Naive B cell (primary cell): Measurements from ENCODE around the gene HSPA1B. TPM values are rescaled to one million over a fixed set of nuclear protein-coding genes. Genes with fewer than 3 reads are reported as not detected.
A peak's percentile ranks its signal among the peaks of the same experiment; 100 is the strongest.

Experiments used
- ATAC-seq, 2 donors: fragments of 150-1000 bp; cut with Tn5 transposase; 2 replicates each; pipeline ENCODE4 v1.10.0; 2021; ENCODE audit warnings: low read depth in 2 of 2, mild to moderate bottlenecking in 2 of 2, moderate library complexity in 2 of 2
- DNase-seq: peaks from one replicate; pipeline ENCODE4 v3.0.0; 2022
- H3K27ac Mint-ChIP-seq, 6 donors: one replicate each; pipeline ENCODE4 v1.8.0; 2020 to 2022; ENCODE audit warnings: mild to moderate bottlenecking in 6 of 6, mixed read lengths in 6 of 6, moderate library complexity in 5 of 6, inconsistent platforms in 2 of 6
- H3K27me3 Mint-ChIP-seq, 3 donors: one replicate each; pipeline ENCODE4 v1.8.0; 2021 to 2022; ENCODE audit warnings: mixed read lengths in 3 of 3, mild to moderate bottlenecking in 1 of 3
- H3K36me3 Mint-ChIP-seq, 2 donors: one replicate each; pipeline ENCODE4 v1.8.0; 2020 to 2022; ENCODE audit warnings: mixed read lengths in 2 of 2, inconsistent platforms in 1 of 2, mild to moderate bottlenecking in 1 of 2
- H3K4me1 Mint-ChIP-seq, 3 donors: one replicate each; pipeline ENCODE4 v1.8.0; 2020 to 2022; ENCODE audit warnings: mixed read lengths in 3 of 3, inconsistent platforms in 1 of 3, mild to moderate bottlenecking in 1 of 3, moderate library complexity in 1 of 3
- H3K4me3 Mint-ChIP-seq, 8 donors: one replicate each; pipeline ENCODE4 v1.8.0; 2020 to 2022; ENCODE audit warnings: mild to moderate bottlenecking in 8 of 8, mixed read lengths in 8 of 8, moderate library complexity in 8 of 8, inconsistent platforms in 2 of 8
- H3K9me3 Mint-ChIP-seq, 7 donors: one replicate each; pipeline ENCODE4 v1.8.0; 2020 to 2022; ENCODE audit warnings: mixed read lengths in 7 of 7, mild to moderate bottlenecking in 5 of 7, inconsistent platforms in 2 of 7, moderate library complexity in 1 of 7
- polyA plus RNA-seq, 6 donors: library from polyadenylated mRNA; unstranded; fragments of 300-500 nt; fragmentation: Illumina TruSeq; gene quantifications; one replicate each; pipeline ENCODE4 v1.2.3, GENCODE V29; 2021; ENCODE audit warnings: low read depth in 6 of 6

The HSPA1B gene
- polyA plus RNA-seq, 6 donors from 2014 or later, result 1.1 to 2.8 (median 1.8) TPM

- H3K36me3 Mint-ChIP-seq, result peaks cover 11 to 18% of the 10 kb centered on the region in 2 donors
- H3K4me3 Mint-ChIP-seq, result no peak overlapping the region
- H3K27me3 Mint-ChIP-seq, result peaks cover 0 to 7% (median 0%) of the 10 kb centered on the region in 3 donors
- no peak overlapping the region for H3K27ac Mint-ChIP-seq
- ATAC-seq (no peak), DNase-seq (no peak)
- H3K9me3 Mint-ChIP-seq, result no peaks in the 10 kb centered on the region
- H3K4me1 Mint-ChIP-seq, result peaks cover 0 to 3% (median 2%) of the 10 kb centered on the region in 3 donors
Observed at GRCh38 chr6:31876357-31876756, 48.8 kb downstream of the HSPA1B start.

- peaks cover 0 to 5% (median 4%) of the 10 kb centered on the region in 3 donors for H3K4me1 Mint-ChIP-seq
- no peak for DNase-seq
- no peaks in the 10 kb centered on the region for H3K9me3 Mint-ChIP-seq
- H3K27ac Mint-ChIP-seq, result no peak overlapping the region
- ATAC-seq, result no peak
- peaks cover 0 to under 1% (median 0%) of the 10 kb centered on the region in 3 donors for H3K27me3 Mint-ChIP-seq
- no peak overlapping the region for H3K4me3 Mint-ChIP-seq
- peaks cover 13 to 26% of the 10 kb centered on the region in 2 donors for H3K36me3 Mint-ChIP-seq
Observed at GRCh38 chr6:31877125-31877650, 49.6 kb downstream of the HSPA1B start.

- H3K4me1 Mint-ChIP-seq, result peaks cover 0 to 5% (median 4%) of the 10 kb centered on the region in 3 donors
- no peaks in the 10 kb centered on the region for H3K27me3 Mint-ChIP-seq
- DNase-seq, result no peak
- no peaks in the 10 kb centered on the region for H3K9me3 Mint-ChIP-seq
- ATAC-seq, result no peak
- peak overlapping the region in 1 of 6 donors; percentile 25 for H3K27ac Mint-ChIP-seq
- no peak overlapping the region for H3K4me3 Mint-ChIP-seq
- peaks cover 13 to 31% of the 10 kb centered on the region in 2 donors for H3K36me3 Mint-ChIP-seq
Observed at GRCh38 chr6:31877651-31878161, 50.2 kb downstream of the HSPA1B start.

- Mint-ChIP-seq H3K27ac (peak overlapping the region in 2 of 6 donors; percentile 28 to 57), H3K27me3 (no peaks in the 10 kb centered on the region), H3K4me1 (peaks cover 0 to 5% (median 4%) of the 10 kb centered on the region in 3 donors), H3K9me3 (no peaks in the 10 kb centered on the region), H3K36me3 (peaks cover 13 to 34% of the 10 kb centered on the region in 2 donors), H3K4me3 (no peak overlapping the region)
- DNase-seq (no peak), ATAC-seq (no peak)
Observed at GRCh38 chr6:31878222-31878621, 50.7 kb downstream of the HSPA1B start.

GRCh38 chr6:31878726-31879125, 51.2 kb downstream of the HSPA1B start, which contains the start of gene SLC44A4:
Gene SLC44A4 (minus strand): TSS chr6:31878997. CDS start chr6:31878980, 17 bp downstream.
- DNase-seq, result no peak
- Mint-ChIP-seq H3K4me3 (no peak within 1 kb of the TSS), H3K27me3 (no peaks in the 10 kb centered on the region), H3K9me3 (no peaks in the 10 kb centered on the region), H3K27ac (peak within 1 kb of the TSS in 3 of 6 donors; percentile 28 to 63 (median 33)), H3K4me1 (peaks cover 0 to 5% (median 4%) of the 10 kb centered on the region in 3 donors), H3K36me3 (peaks cover 13 to 34% of the 10 kb centered on the region in 2 donors)
- ATAC-seq, result no peak

- Mint-ChIP-seq H3K27me3 (no peaks in the 10 kb centered on the region), H3K36me3 (peaks cover 13 to 34% of the 10 kb centered on the region in 2 donors), H3K27ac (peak overlapping the region in 2 of 6 donors; percentile 33 to 63), H3K9me3 (no peaks in the 10 kb centered on the region), H3K4me1 (peaks cover 0 to 5% (median 4%) of the 10 kb centered on the region in 3 donors), H3K4me3 (no peak overlapping the region)
- DNase-seq, result no peak
- ATAC-seq, result no peak
Observed at GRCh38 chr6:31879143-31879542, 51.6 kb downstream of the HSPA1B start.

Other genes starting within 250 kb of the HSPA1B start
- 1,000 to 10,000 TPM; 1,940 to 3,141 (median 2,206) TPM for gene LTB, start 245.3 kb upstream of the HSPA1B start, polyA plus RNA-seq
- gene LST1, start 241.5 kb upstream of the HSPA1B start, polyA plus RNA-seq, result 10 to 100 TPM; 28.2 to 78.2 (median 35.2) TPM
- gene NCR3, start 234.7 kb upstream of the HSPA1B start, polyA plus RNA-seq, result 100 to 1,000 TPM in 5 of 6 donors, 10 to 100 TPM in 1; 84.4 to 158 (median 108) TPM
- gene AIF1, start 212.5 kb upstream of the HSPA1B start, polyA plus RNA-seq, result 10 to 100 TPM in 1 of 6 donors, 1 to 10 TPM in 4, under 1 TPM in 1; 0.50 to 14.4 (median 3.5) TPM
- gene PRRC2A, start 207.0 kb upstream of the HSPA1B start, polyA plus RNA-seq, result 10 to 100 TPM in 1 of 6 donors, 1 to 10 TPM in 4, under 1 TPM in 1; 0.70 to 11.3 (median 6.3) TPM
- gene BAG6, start 175.1 kb upstream of the HSPA1B start, polyA plus RNA-seq, result 10 to 100 TPM; 20.1 to 27.0 (median 24.2) TPM
- 10 to 100 TPM in 4 of 6 donors, 1 to 10 TPM in 2; 7.6 to 19.6 (median 13.7) TPM for gene APOM, start 171.8 kb upstream of the HSPA1B start, polyA plus RNA-seq
- 10 to 100 TPM; 16.8 to 39.9 (median 28.4) TPM for gene C6orf47, start 167.0 kb upstream of the HSPA1B start, polyA plus RNA-seq
- 10 to 100 TPM; 18.5 to 27.8 (median 23.5) TPM for gene GPANK1, start 162.7 kb upstream of the HSPA1B start, polyA plus RNA-seq
- gene CSNK2B, start 161.7 kb upstream of the HSPA1B start, polyA plus RNA-seq, result 100 to 1,000 TPM; 279 to 299 (median 286) TPM
- under 1 TPM in 3 of 6 donors, not detected in 3; 0.23 to 0.87 (median 0.50) TPM for gene LY6G5B, start 157.8 kb upstream of the HSPA1B start, polyA plus RNA-seq
- gene LY6G5C, start 146.7 kb upstream of the HSPA1B start, polyA plus RNA-seq, result 1 to 10 TPM in 1 of 6 donors, under 1 TPM in 3, not detected in 2; 0.48 to 1.6 (median 0.92) TPM
- gene ABHD16A, start 124.4 kb upstream of the HSPA1B start, polyA plus RNA-seq, result 10 to 100 TPM; 27.3 to 45.3 (median 33.4) TPM
- 1 to 10 TPM in 1 of 6 donors, under 1 TPM in 2, not detected in 3; 0.60 to 1.8 (median 0.75) TPM for gene LY6G6F, start 120.9 kb upstream of the HSPA1B start, polyA plus RNA-seq
- not detected for gene LY6G6D, start 112.4 kb upstream of the HSPA1B start, polyA plus RNA-seq
- gene LY6G6C, start 106.0 kb upstream of the HSPA1B start, polyA plus RNA-seq, result not detected
- gene MPIG6B, start 104.4 kb upstream of the HSPA1B start, polyA plus RNA-seq, result 1 to 10 TPM in 5 of 6 donors, not detected in 1; 3.0 to 5.1 (median 3.7) TPM
- 10 to 100 TPM; 57.1 to 87.6 (median 82.1) TPM for gene DDAH2, start 98.4 kb upstream of the HSPA1B start, polyA plus RNA-seq
- gene CLIC1, start 91.2 kb upstream of the HSPA1B start, polyA plus RNA-seq, result 100 to 1,000 TPM; 536 to 743 (median 628) TPM
- 1 to 10 TPM in 5 of 6 donors, not detected in 1; 1.9 to 9.3 (median 2.6) TPM for gene MSH5, start 87.7 kb upstream of the HSPA1B start, polyA plus RNA-seq
- under 1 TPM in 1 of 6 donors, not detected in 5; 0.96 TPM for gene SAPCD1, start 65.1 kb upstream of the HSPA1B start, polyA plus RNA-seq
- under 1 TPM in 2 of 6 donors, not detected in 4; 0.13 to 0.29 TPM for gene VWA7, start 50.4 kb upstream of the HSPA1B start, polyA plus RNA-seq
- 10 to 100 TPM; 42.2 to 70.6 (median 50.3) TPM for gene VARS1, start 32.0 kb upstream of the HSPA1B start, polyA plus RNA-seq
- gene LSM2, start 20.8 kb upstream of the HSPA1B start, polyA plus RNA-seq, result 100 to 1,000 TPM in 1 of 6 donors, 10 to 100 TPM in 5; 75.4 to 107 (median 92.4) TPM
- 1 to 10 TPM in 1 of 6 donors, under 1 TPM in 4, not detected in 1; 0.45 to 1.4 (median 0.71) TPM for gene HSPA1L, start 12.5 kb upstream of the HSPA1B start, polyA plus RNA-seq
- gene HSPA1A, start 12.2 kb upstream of the HSPA1B start, polyA plus RNA-seq, result 10 to 100 TPM in 2 of 6 donors, 1 to 10 TPM in 3, under 1 TPM in 1; 0.23 to 12.1 (median 7.9) TPM
- 10 to 100 TPM; 10.9 to 19.5 (median 18.2) TPM for gene NEU1, start 35.1 kb downstream of the HSPA1B start, polyA plus RNA-seq
- not detected for gene SLC44A4, start 51.3 kb downstream of the HSPA1B start, polyA plus RNA-seq
- 10 to 100 TPM; 29.9 to 50.7 (median 35.9) TPM for gene EHMT2, start 70.0 kb downstream of the HSPA1B start, polyA plus RNA-seq
- under 1 TPM in 1 of 6 donors, not detected in 5; 0.20 TPM for gene ZBTB12, start 74.3 kb downstream of the HSPA1B start, polyA plus RNA-seq
- gene C2, start 100.0 kb downstream of the HSPA1B start, polyA plus RNA-seq, result under 1 TPM in 1 of 6 donors, not detected in 5; 0.31 TPM
- gene CFB, start 118.4 kb downstream of the HSPA1B start, polyA plus RNA-seq, result 1 to 10 TPM in 3 of 6 donors, under 1 TPM in 1, not detected in 2; 0.68 to 1.6 (median 1.1) TPM
- 100 to 1,000 TPM in 1 of 6 donors, 10 to 100 TPM in 5; 59.1 to 104 (median 65.3) TPM for gene NELFE, start 131.2 kb downstream of the HSPA1B start, polyA plus RNA-seq
- 10 to 100 TPM; 10.7 to 21.0 (median 18.1) TPM for gene SKIC2, start 131.4 kb downstream of the HSPA1B start, polyA plus RNA-seq
- 10 to 100 TPM; 15.5 to 24.0 (median 20.5) TPM for gene DXO, start 144.4 kb downstream of the HSPA1B start, polyA plus RNA-seq
- under 1 TPM in 3 of 6 donors, not detected in 3; 0.27 to 0.54 (median 0.29) TPM for gene C4A, start 154.3 kb downstream of the HSPA1B start, polyA plus RNA-seq
- gene C4B, start 187.1 kb downstream of the HSPA1B start, polyA plus RNA-seq, result 1 to 10 TPM in 1 of 6 donors, under 1 TPM in 1, not detected in 4; 0.60 to 1.0 TPM
- gene CYP21A2, start 210.7 kb downstream of the HSPA1B start, polyA plus RNA-seq, result not detected